Activated T-helper 1 cell treated with Interleukin-2 at 50 U/mL for 16 hours (primary cell): ENCODE measurements around the gene LMF1.

Experiments used
- DNase-seq: peaks from one replicate; pipeline ENCODE4 v3.0.0-alpha.2; 2020; ENCODE audit warnings: low read depth

Gene LMF1

GRCh38 chr16:1002399-1003166 is 31.8 kb upstream of the LMF1 start:
- peak; percentile 60 for DNase-seq

GRCh38 chr16:1001096-1001495 is 30.3 kb upstream of the LMF1 start:
- no peak for DNase-seq

- DNase-seq, result no peak
Measured at GRCh38 chr16:1000608-1001007, 29.8 kb upstream of the LMF1 start.

- no peak for DNase-seq
Measured at GRCh38 chr16:999677-1000076, 28.9 kb upstream of the LMF1 start.

- DNase-seq, result no peak
Measured at GRCh38 chr16:998615-999014, 27.8 kb upstream of the LMF1 start.

DNA sequence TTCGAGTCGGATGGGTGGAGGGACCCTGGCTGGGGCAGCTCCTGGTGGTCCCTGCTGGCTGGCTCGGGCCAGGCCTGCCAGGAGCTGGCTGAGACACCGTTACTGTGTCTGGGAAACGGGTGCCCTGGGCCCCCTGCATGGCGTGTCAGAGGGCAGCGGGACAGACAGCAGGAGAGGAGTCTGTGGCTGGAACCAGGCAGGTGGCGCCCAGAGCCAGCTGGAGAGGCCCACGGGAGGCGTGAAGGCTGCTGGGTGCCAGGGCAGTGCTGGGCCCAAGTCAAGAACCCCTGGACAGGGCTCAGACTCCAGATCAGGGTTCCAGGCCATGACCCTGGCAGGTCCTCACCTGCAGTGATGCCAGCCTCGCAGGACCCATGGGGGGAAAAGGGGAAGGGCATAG is 27.4 kb upstream of the LMF1 start:
- no peak for DNase-seq

GRCh38 chr16:997440-998051 is 26.8 kb upstream of the LMF1 start:
- DNase-seq, result peak; percentile 49

DNA sequence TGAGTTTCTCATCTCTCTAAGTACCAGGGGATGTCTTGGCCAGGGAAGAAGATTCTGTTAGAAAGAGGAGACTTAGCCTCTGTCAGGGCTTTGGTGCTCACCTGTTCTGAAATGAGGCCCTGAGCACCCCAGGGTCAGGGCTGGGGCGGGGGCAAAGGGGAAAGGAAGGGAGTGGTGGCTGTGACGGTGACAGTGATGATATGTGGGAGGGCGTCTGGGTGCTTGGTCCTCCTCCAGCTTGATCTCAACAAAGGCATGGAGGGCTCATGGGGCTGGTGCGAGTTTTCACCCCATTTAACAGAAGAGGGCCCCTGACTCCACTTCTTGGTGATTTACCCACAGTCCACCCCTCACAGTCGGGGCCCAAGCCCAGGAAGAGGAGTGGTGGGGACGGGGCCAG is 25.9 kb upstream of the LMF1 start:
- DNase-seq, result no peak

DNA sequence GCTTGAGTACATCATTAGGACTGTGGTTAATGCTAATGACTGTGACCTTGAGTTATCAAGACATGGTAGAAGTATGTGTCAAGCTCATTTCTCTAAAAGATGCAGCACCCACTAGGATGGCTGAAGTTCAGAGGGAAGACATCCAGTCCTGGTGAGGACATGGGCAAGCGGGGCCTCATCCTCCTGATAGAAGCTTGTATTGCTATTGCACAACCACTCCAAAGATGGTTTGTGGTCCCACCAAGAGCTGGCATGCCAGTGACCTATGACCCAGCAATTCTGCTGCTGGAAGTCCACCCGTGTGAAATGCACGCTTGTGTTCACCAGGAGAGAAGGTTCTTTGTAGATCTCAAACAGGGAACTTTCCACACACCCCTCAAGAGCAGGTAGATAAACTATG is 25.0 kb upstream of the LMF1 start:
- no peak for DNase-seq

DNA sequence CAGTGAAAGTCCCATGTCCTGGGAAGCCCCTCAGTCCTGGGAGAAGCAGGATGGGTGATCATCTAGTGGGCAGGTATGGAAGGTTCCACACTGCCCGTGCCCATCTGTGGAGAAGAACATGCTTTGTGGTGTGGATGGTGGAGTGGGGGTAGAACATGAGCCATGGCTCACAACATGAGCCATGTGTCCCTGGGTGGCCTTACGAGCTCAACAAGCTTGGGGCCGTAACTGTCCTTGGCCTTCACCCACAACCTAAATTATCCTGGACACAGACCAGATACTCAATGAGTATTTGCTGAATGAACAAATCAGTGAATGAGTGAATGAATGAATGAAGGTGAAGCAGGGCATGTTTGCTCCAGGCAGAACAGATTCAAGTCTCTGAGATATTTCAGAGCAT is 24.3 kb upstream of the LMF1 start:
- no peak for DNase-seq

DNA sequence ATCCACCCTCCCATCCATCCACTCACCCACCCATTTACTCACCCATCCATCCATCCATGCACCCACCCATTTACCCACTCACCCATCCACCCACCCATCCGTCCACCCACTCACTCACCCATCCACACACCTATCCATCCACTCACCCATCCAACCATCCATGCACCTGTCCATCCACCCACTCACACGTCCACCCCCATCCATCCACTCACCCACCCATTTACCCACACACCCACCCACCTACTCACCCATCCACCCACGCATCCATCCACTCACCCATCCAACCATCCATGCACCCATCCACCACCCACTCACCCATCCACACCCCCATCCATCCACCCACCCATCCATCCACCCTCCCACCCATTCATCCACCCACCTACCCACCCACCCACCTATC is 22.9 kb upstream of the LMF1 start:
- DNase-seq, result no peak

DNA sequence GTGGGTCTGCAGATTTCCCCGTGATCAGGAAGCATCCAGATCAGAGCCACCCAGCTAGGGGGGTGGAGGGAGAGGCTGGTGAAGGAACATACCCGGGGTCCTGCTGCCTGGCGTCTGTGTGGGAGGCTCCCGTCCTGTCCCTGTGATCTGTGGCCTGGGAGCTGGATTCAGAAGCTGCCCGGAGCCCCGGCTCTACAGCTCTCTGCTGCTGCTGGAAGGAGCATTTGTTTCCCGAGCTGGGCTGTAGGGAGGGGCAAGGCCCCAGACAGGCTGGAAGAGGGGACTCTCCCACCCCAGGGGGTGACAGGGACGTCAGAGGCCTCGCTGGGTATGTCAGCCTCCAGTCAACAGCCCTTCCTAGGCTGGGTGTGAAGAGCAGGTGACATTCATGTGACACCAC is 21.0 kb upstream of the LMF1 start:
- DNase-seq, result no peak

DNA sequence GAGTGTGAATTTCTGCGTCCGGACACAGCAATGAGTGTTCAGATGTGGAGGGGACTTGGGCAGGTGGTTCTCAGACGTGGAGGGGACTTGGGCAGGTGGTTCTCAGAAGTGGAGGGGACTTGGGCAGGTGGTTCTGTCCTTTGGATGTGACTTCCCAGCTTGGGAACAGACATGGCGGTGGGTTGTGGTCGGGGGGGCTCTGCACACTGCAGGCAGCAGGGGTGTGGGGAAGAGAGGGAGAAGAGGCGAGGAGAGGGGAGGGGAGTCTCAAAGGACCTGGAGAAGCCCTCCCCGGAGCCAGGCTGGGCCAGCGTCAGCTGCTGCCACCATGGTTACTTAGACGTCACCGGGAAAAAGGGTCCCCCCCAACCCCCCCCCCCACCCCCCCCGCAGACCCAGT is 20.6 kb upstream of the LMF1 start:
- no peak for DNase-seq

DNA sequence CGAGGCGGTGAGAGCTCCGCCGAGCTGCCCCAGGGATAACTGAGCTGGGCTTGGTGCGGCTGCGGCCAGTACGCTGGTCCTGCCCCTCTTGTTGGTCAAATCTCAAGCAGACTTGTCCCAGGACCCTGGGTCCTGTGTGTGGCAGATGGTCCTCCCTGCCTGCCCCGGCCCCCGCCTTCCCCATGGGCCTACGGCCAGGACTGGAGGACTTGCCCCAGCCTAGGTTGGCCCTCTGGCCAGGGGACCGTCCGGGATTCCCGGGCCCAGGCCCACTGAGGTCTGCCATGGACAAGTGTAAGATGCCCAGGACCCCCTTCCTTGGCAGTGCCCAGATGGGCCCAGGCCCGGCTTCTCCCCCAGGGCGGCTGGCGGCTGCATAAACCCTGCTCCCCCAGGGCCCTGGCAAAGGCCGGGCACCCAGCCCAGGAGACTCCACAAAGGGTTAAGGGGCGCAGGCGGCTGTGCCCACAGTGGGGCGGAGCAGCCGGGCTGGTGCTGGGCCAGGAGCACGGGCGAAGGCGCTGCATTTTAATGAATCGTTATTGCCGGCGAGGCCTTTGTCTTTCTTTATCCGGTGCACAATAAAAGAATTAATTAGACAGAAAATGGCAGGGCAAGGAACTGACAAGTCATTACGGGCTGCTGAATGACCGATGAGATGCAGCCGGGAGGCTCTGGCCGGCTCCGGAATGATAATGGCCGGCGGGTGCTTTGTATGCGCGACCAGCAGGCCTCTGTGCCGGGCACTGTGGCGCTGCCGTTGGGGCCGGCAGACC is 19.9 kb upstream of the LMF1 start:
- DNase-seq, result no peak

- DNase-seq, result no peak
Measured at GRCh38 chr16:989354-989814, 18.6 kb upstream of the LMF1 start.

DNA sequence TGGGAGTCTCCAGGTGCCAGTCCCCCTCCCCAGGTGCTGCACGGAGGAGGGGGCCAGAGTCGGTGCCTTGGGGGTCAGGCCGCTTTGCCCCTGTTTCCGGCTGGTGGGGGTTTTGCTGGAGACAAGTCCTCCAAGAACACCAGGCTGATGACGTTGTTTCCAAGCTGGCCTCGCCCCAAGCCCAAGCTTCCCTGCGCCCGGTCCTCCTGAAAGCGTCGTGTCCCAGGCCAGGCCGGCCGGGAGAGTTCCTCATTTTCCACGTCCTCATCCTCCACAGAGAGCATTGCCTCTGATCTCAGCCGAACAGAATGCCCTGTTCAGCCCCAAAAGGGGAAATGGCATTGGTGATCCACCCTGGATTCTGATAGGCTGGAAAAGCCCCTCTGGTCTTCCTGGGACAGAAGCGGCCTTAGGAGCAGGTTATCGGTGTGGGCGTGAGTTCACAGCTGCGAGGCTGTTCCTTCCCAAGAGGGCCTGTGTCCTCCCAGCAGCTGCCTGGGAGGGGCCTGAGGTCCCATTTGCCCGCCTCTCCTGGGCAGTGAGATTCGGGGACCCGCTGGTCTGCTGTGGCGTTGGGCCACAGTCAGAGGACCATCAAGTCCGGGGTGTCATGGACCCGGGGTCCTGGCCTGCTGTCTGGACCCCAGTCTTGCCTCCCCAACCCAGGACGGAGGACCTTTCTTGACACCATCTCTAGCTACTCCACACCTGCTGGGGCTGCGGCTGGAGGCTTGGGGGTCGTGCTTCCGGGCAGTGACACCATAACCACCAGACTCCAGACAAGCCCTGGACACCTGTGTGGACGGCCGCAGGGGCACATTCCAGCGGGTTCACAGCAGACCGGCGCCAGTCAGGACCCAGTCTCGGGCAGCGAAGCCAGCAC is 17.9 kb upstream of the LMF1 start:
- no peak for DNase-seq

GRCh38 chr16:987906-988305 is 17.1 kb upstream of the LMF1 start:
- DNase-seq, result no peak

- no peak for DNase-seq
Measured at GRCh38 chr16:986925-987582, 16.3 kb upstream of the LMF1 start.

DNA sequence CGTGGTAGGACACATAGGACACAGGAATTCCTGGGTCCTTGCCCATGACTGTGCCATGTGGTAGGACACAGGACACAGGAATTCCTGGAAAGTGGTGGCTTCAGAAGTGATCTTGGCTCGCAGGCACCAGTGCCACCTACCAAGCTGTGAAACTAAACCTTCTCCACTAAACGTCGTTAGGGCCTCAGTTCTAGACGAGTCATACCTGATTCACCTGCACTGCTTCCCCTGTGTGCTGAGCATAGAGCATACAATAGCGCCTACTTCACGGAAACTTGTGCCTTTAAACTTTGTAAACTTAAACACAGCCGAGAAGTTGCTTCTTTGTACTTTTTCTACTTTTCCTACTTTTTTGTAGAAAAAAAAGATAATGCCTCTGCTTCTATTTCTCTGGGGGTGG is 15.6 kb upstream of the LMF1 start:
- no peak for DNase-seq

- DNase-seq, result no peak
Measured at GRCh38 chr16:985646-986400, 15.0 kb upstream of the LMF1 start.
